Activated T-helper 1 cell treated with anti-CD3 and anti-CD28 coated beads, Interleukin-2, amount 50 U/mL, for 16 hours (primary cell): ENCODE data around the gene CLCNKB.
A peak's percentile ranks its signal among the peaks of the same experiment; 100 is the strongest.

Experiments
- DNase-seq, 2 donors: peaks; one replicate each; pipeline ENCODE4 v3.0.0-alpha.2; 2020; ENCODE audit warnings: low read depth in 1 of 2, low spot score in 1 of 2

Gene CLCNKB

DNA sequence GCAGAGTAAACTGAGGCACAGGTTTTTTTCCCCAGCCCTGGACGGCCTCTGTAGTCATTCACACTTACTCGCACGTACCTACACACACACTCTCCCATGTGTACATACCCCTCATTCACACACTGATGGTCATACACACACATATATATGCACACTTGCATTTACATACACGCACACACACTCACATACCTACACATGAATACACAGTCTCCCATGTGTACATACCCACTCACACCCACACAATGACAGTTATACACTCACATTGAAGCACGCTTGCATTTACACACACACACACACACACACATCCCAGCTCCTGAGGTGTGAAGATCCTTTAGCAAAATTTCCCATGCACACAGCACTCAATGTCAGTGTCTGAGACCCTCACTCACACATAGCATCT is 30.6 kb downstream of the CLCNKB start:
- DNase-seq: no peak

DNA sequence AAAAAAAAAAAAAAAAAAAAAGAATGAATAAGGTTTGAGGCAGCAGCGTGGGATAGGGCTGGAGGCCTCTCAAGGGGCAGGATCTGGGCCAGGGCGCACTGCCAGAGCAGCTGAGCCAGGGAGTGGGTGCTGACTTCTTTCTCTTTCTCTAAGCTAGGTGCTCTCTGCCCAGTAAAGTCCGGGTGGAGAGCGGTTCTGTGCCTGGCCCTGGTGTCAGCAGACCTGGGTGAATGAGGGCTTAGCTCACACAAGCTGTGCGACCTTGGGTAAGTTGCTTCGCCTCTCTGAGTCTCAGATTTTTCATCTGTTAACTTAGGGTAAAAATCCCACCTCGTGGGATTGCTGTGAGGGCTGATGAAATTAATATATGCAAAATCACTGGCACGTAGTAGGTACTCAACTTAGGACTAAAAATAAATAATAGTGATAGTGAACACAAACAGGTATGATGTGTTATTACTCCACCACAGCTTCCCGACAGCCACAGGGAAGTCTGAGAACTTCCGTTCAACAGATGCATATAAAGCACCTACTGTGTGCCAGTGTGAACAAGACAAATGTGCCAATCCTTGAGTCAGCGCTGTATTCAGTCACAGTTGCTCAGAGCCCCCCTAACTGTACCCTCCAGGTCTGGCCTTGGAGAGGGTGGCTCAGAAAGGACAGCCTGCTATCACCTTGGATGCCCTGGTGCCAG is 31.9 kb downstream of the CLCNKB start:
- no peak for DNase-seq

DNA sequence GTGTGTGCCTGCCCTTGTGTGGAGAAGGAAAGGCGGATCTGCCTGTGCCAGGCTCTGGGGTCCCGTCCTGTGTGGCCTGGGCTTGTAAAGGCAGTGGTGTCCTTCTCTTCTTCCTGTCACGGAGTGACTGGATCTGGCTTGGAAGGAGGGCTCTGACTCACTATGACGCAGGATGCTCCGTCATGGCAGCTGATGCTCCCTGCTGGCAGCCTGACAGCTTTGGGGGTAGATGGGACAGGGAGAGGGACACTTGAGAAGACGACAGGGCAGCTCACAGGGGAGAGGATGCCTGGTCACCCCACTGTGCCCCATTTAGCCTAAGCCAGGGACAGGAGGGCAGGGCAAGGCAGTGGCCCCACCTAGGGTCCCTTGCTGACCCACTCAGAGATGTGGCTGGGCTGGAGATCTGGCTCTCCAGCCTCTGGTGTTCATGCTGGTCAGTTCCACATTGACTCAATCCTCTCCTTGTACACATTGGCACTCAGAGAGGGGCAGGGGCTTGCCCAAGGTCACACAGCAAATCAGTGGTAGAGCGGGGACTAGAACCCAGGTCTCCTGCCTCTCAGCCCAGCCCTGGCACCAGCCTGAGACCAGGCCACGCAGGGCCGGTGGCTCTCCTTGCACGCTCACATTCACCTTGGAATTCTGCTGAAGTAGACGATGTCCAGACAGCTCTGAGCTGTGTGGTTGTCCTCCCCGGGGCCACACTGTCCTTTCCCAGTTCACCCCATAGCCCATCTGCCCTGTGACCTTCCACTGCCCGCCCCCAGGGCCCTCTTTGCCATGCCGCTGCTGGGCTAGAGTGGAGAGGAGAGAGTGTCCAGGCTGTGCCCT is 32.7 kb downstream of the CLCNKB start:
- DNase-seq: no peak

DNA sequence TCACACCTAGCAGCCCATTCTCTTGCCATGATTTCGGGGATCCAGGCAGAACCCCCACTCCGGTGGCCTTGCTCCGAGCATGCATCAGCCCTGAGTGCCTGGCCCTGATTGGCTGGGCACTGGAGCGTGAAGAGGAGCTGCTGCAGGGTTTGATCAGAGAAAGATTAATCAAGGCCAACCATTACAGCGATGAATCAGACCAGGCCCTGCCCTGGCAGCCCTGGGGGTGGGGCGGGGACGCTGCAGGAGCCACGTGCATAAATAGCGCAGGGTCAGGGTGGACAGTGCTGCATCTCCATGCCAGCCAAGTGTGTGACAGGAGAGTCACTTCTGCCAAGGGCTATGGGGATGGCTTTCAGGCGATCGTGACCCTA is 33.3 kb downstream of the CLCNKB start:
- DNase-seq: no peak

DNA sequence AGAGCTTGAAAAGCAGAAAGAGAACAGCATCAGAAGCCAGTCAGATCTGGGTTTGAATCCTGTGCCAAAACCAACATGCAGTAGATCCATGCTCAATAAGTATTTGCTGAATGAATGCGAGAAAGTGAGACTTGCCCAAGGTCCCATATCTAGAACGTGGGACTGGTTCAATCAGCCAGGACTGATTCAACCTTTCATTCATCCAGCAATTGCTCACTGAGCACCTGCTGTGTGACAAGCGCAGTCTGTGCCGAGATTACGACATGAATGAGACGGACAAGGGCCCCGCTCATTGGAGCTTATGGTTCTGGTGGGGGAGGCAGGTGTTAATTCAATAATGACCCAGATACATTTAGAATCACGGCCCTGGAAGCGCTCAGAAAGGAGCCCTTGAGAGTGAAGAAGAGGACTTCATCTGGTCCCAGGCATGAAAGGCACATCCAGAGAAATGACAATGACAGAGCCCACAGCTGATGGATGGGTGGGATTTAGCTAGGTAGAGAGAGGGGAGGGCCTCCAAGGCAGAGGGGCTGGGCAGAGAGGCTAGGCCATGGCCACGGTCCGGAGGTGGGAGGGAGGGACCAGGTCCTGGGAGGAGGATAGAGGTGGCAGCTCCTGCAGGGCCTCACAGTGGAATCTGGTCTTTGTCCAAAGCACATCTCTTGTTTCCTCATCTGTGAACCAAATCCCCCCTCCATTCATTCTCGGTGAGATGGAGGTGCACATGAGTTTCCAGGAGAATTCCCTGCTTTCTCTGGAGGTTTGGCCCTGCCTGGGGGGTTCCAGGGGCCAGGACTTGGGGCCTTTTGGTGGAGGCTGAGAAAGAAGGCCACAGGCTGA is 34.0 kb downstream of the CLCNKB start:
- DNase-seq: no peak

DNA sequence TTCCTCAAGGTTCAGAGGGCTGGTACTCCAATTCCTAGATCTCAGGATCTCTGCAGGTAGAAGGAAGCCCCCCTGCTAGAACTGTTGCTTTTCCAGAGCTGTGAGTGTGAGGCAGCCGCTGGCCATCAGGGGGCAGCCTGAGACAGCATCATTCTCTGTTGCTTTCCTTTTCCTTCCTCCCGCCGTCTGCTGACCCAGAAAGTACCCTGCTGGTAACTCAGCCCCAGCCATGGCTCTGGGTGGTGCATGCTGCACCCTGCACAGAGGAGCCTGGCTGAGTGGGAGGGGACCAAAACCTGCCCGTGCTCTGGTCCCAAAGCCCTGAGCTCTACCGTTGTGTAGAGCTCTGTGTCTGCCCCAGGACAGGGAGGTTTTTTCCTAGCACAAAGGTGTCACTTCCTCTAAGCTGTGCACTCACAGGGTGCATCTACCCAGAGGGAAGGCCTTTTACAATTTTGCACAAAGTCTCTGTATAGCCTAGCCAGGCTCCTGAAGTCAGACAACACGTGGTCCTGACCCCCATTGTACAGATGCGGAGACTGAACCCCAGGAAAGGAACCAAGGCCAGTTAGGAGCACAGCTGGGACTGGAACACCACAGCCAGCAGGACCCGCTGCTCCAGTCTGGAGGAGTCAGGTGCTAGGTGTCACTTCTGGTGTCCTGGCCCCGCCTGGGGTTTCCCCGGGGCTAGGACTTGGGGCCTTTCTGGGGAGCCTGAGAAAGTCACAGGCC is 35.5 kb downstream of the CLCNKB start:
- peak; percentile 49 to 53 for DNase-seq

DNA sequence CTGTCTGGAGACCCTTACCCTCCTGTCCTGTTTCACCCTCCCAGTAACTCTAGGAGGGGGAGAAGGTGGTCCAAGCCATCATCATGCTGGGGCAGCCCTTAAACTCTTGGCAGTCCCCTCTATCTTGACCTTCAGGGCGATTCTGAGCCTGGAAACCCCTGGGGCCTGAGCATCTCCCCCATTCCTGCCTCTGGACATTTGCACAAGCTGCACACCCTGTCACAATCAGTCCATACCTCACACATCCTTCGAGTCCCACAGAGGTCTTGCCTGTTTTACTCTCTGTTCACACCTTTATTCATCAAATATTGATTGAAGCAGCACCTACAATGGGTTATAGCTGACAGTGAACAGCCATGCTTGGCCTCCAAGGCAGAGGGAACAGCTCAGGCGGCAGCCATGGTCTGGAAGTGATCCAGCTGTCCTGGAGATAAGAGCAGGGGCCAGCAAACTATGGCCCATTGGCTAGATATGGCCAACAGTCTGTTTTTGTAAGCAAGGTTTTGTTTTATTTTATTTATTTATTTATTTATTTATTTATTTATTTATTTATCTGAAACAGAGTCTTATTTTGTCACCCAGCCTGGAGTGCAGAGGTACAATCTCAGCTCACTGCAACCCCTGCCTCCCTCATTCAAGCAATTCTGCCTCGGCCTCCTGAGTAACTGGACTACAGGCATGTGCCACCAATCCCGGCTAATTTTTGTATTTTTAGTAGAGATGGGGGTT is 37.0 kb downstream of the CLCNKB start:
- DNase-seq: no peak

DNA sequence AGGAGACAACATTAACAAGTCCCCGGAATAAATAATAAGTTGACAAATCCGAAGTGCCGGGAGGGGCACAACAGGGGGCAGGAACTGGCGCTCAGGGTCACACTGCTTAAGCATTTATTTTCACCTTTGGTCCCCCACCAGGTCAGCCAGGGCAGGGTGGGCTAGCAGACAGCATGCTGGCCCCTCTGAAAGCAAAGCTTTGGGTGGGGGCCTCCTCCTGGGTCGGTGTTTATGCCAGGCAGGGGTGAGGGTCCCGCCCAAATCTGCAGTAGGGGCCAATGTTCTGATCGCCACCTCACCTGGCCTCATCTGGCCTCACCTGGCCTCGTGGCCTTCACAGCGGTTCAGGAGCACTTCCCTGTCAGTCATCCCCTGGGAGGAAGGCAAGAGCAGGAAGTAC is 38.1 kb downstream of the CLCNKB start:
- DNase-seq: no peak

DNA sequence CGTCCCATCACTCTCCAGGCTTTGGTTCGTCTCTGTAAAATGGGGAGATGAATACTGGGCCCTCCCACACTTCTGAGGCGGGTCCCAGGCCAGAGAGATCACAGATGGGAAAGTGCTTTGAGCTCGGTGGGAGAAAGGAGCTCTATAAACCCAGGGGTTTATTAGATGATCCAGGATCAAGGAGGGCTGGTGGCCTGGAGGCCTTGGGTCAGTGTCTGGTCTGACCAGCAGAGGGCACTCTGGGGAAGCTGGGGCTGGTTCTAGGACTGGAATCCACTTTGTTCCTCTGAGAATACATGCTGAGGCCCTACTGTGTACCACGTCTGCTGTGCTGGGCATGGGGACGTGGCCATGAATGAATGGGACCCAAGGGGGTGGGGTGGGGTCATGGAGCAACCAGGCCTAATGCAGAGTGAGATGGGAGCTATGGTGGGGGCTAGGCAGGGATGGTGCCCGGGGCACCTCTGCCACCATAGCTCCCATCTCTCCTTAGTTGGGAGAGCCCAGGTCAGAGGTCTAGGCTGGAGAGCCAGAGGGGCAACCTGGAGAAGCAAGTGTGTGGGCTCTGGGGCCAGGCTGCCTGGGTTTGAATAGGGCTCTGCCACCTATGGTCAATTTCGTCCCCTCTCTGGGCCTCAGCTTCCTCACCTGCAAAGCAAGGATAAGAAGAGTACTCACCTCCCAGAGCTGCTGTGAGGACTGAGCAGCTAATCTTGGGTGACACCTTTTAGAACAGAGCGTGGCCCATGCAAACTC is 38.9 kb downstream of the CLCNKB start:
- peak; percentile 27 to 39 for DNase-seq

DNA sequence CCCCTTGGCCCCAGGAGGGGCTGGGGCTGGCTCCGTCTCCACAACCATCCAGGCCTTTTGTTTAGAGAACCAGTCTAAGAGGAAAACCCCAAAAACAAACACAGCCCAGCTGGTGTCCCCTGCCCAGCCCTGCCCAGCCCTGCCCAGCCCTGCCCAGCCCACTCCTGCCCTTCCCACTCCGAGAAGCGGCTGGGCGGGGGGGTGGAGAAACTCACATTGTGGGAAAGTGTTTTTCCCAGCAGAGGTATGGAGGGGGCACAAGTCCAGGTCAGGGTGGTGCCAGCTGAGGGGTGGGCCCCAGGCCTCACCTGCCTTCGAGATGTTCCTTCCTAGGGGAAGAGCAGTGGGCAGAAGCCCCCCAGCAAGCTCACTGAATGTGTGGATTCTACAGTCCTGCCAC is 39.9 kb downstream of the CLCNKB start:
- DNase-seq: no peak

DNA sequence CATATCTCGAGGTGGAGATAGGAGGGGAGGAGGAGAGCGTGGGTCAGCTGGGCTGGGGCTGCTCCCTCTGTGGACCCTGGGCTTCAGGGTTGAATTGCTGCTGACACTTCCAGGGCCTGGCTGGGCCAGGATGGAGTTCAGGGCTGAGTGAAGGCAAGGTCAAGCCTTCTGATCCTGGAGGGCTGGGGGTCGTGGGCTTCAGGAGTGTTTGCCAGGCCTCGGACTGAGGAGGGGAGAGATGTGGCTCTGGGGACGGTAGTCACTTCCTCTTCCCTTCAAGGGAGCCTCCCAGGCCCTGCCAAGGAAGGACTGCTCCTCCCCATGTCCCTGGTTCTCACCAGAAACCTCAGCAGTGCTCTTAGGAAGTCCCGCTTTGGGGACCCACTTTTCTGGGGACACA is 41.9 kb downstream of the CLCNKB start:
- DNase-seq: no peak

DNA sequence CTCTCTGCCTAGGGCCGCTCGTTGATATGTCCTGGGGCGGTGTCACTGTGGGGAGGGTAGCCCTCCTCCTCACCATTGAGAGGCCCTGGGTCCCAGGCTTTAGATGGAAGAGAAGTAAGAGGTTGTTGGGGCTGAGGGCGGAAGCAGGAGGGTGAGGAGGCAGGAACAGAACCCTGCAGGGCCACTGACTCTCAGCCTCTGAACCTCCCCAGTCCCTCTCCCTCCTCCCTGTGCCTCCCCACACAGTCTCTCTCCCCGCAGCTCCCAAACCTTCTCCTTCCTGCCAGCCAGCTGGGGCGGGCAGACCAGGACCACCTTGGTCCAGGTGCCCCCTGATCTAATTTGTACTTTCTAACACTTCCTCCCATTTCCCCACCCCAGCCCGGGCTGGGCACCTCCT is 44.2 kb downstream of the CLCNKB start:
- DNase-seq: no peak

DNA sequence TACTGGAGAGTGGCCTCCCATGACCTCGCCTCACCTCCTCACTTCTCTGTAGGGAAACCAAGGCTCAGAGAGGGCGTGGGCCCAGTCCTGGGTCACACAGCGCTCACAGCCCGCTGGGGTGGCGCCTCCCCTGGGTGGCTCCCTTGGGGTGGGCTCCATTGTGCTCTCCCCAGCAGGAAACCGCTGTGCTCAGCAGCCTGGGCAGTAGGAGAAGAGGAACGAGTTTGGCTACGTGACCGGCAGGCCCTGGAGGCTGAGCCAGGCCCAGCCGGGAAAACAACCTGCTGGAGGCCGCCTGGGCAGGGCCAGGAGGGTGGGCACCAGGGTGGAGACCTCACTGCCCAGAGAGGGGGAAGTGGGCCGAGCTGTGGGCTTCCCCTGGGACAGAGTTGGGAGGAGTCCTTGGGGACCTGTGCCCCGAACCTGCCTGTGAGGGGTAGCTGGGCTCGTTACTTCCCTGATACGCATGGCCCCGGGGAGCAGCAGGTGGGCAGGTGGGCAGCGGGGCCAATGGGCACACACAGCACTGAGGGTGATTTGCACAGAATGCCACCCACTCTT is 44.8 kb downstream of the CLCNKB start:
- no peak for DNase-seq

DNA sequence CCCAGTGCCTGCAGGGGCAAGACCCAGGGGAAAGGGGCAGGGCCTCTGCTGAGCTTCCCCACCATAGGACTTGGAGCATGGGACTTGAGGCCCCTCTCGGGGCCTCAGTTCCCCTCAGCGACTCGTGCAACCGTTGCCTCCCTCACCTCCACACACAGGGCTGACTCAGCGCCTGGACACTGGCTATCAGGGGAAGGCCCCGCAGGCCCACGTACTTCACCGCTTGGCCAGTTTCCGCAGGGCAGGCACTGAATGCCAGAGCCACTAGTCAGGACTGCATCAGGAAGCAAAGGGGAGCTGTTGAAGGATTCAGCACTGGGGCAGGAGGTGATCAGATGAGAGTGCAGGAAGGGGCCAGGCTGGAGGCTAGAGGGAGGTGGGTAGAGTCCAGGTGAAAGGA is 45.4 kb downstream of the CLCNKB start:
- no peak for DNase-seq

DNA sequence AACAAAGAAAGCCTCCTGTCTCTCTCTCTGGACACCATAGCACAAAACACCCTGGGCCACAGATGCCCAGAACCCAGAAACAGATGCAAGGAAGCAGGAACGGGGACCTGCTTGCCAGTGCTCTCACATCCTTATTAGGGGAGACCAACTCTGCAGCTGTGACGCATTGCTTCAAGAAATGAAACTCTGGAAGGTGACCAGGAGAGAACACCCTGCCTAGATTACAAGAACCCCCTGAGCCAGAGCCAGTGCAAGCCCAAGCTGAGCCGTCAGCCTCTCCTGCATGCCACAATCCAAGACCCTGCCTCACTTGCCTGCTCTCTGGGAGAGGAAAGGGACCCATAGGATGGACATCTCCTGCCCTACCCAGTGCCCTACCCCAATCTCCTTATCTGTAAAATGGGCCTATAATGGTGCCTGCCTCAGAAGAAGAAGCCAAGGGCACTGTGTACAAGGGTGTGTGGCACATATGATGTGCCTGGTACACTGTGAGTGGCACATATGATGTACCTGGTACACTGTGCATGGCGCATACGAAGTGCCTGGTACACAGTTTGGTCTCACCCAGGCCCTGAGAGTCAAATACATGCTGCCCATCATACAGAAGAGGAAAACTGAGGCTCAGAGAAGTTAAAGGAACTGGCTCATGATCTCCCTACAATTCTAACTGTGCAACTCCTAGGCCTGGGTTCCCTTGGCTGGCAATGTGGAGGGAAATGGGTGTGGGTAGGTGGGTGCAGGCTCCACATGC is 46.7 kb downstream of the CLCNKB start:
- no peak for DNase-seq

DNA sequence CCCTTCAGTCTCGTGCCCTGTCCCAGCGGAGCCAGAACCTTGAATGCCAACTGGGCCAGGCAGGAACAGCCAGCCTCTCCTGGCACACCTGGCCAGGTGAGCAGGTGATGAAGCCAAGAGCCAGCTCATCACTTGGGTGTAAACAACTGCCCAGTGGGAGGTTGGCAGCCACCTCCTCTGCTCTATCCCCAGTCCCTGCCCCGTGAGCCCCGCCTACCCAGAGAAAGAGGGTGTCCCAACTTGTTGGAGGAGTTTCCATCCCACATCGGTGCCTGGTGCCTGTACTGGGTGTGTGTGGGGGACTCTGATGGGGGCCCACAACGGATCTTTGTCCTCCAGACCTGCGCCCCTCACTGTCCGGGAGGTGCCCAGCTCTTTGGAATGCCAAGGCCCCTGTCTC is 47.7 kb downstream of the CLCNKB start:
- no peak for DNase-seq

DNA sequence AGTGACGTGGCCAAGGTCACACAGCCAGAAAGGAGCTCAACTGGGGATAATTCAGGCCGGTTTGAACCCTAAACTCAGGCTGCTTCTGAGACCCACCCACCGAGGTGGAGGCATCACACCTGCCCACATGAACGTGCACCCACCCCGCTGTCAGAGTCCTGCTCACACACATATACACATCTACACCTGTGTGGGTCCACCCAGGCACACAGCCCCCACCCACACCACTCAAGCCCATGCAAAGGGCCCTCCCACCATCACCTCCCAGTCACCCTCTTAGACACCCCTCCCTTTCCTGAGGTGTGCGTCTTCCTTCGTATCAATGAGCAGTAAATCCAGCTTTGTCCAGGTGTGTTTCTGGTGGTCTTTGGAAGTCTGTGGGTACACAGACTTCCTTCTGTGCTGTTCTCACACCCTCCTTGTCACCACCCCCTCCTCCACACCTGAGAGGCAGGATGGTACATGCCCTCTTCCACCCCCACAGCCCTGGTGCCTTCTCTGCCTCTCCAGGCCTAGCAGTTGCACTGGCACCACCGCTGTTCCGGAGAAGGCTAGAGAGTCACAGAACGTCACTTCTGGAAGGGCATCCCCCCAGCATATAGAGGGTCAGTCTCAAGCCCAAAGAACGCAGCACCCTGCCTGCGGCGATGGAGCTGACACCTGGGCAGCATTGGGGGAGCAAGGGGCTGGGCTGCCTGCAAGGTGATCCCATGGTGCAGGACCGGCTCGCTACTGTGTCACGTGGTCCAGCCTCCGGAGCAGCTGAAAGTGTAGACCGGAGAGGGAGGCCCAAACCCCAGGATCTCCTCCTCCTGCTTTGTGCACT is 48.7 kb downstream of the CLCNKB start:
- DNase-seq: no peak

DNA sequence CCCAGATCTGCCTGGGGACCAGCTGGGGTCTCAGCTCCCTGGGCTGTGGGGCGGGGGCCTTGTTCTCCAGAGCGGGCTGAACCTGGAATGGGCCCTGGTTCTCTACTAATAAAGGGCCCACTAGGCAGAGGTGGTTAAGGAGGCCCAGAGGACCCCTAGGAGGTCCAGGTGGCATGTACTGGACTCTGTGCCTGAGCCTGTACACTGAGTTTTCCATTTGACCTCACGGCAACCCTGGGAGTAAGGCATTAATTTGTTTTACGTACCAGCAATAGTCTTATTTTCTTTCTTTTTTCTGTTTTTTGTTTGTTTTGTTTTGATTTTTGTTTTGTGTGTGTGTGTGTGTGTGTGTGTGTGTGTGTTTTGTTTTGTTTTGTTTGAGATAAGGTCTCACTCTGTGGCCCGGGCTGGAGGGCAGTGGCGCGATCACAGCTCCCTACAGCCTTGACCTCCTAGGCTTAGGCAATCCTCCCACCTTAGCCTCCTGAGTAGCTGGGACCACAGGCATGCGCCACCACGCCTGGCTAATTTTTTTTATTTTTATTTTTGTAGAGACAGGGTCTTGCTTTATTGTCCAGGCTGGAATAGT is 49.4 kb downstream of the CLCNKB start:
- DNase-seq: no peak
